ENCODE results near the gene KCNC3. TPM values are rescaled to one million over a fixed set of nuclear protein-coding genes. Genes with fewer than 3 reads are reported as not detected.

KCNC3 gene
- total and polyA plus RNA-seq, 7 experiments from 2014 or later = 1.9 to 11.1 (median 2.4) TPM; not detected in 2

DNA sequence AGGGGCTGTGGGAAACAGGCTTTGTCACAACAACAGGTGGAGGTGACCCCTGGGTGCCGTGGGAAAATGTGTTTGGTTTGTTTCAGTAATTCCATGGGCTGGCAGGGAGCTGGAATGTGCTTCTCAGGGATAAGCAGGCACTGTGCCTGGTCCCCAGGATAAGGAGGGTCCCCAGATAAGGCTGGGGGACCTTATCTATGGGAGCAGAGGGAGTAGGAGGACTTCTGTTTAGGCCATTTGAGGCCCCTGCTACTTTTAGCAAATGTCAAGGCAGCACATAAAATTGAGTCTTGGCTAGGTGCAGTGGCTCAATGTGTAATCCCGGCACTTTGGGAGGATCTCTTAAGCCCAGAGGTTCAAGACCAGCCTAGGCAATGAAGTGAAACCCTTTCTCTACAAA, 59.5 kb downstream of the KCNC3 start:
- H3K4me1 ChIP-seq (ENCODE audit: control insufficient read depth in 2 of 2, insufficient read depth in 2 of 2, low read length in 2 of 2) = no peaks in the 10 kb centered on the region
- H3K27ac ChIP-seq (ENCODE audit: low read depth, low read length) = no peak overlapping the region
- no peaks in the 10 kb centered on the region for H3K36me3 ChIP-seq (ENCODE audit: control insufficient read depth in 2 of 3, insufficient read depth in 3 of 3, low read length in 3 of 3)
- ChIA-PET CTCF (no interaction called here), POLR2A (no interaction called here)
- no peaks in the 10 kb centered on the region for H3K27me3 ChIP-seq (ENCODE audit: control insufficient read depth in 2 of 2, insufficient read depth in 2 of 2, low read length in 2 of 2)
- intact Hi-C loops (cut with micrococcal nuclease) = no loop called here
- ATAC-seq = no peak
- no peaks in the 10 kb centered on the region for H3K9me3 ChIP-seq (ENCODE audit: control insufficient read depth in 2 of 3, low read length in 3 of 3)
- no peak for DNase-seq
- H3K4me3 ChIP-seq (ENCODE audit: low read length) = no peak overlapping the region
- Mint-ChIP-seq H3K4me1 (peaks cover 0 to 7% (median 0%) of the 10 kb centered on the region in 7 donors), H3K27ac (no peak overlapping the region), H3K36me3 (no peaks in the 10 kb centered on the region), H3K4me3 (no peak overlapping the region), H3K9me3 (peaks cover 0 to 8% (median 0%) of the 10 kb centered on the region in 11 donors), H3K27me3 (peaks cover 2 to 30% (median 27%) of the 10 kb centered on the region in 5 donors)

DNA sequence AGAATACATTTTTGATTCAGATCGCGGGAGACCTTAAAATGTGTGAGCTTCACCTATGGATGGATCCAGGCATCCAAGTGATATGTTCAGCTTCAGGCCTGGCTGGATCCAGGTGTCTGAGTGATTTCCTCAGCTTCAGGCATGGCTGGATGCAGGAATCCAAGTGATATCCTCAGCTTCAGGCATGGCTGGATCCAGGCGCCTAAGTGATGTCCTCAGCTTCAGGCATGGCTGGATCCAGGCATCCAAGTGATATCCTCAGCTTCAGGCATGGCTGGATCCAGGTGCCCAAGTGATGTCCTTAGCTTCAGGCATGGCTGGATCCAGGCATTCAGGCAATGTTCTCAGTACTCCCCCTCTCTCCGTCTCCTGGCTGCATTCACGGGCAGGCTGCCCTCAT, 60.7 kb downstream of the KCNC3 start:
- no peak overlapping the region for H3K27ac ChIP-seq (ENCODE audit: low read depth, low read length)
- H3K9me3 Mint-ChIP-seq = peaks cover 0 to 8% (median 0%) of the 10 kb centered on the region in 11 donors
- no peaks in the 10 kb centered on the region for H3K36me3 ChIP-seq (ENCODE audit: control insufficient read depth in 2 of 3, insufficient read depth in 3 of 3, low read length in 3 of 3)
- ATAC-seq (no peak), DNase-seq (no peak)
- H3K27me3 ChIP-seq (ENCODE audit: control insufficient read depth in 2 of 2, insufficient read depth in 2 of 2, low read length in 2 of 2) = no peaks in the 10 kb centered on the region
- no peak overlapping the region for H3K4me3 Mint-ChIP-seq
- intact Hi-C loops (cut with micrococcal nuclease) = no loop called here
- POLR2A ChIA-PET = no interaction called here
- H3K4me1 Mint-ChIP-seq = peaks cover 0 to 7% (median 0%) of the 10 kb centered on the region in 7 donors
- no peak overlapping the region for H3K4me3 ChIP-seq (ENCODE audit: low read length)
- CTCF ChIA-PET = no interaction called here
- H3K9me3 ChIP-seq (ENCODE audit: control insufficient read depth in 2 of 3, low read length in 3 of 3) = no peaks in the 10 kb centered on the region
- no peaks in the 10 kb centered on the region for H3K36me3 Mint-ChIP-seq
- no peaks in the 10 kb centered on the region for H3K4me1 ChIP-seq (ENCODE audit: control insufficient read depth in 2 of 2, insufficient read depth in 2 of 2, low read length in 2 of 2)
- peaks cover 2 to 30% (median 28%) of the 10 kb centered on the region in 5 donors for H3K27me3 Mint-ChIP-seq
- no peak overlapping the region for H3K27ac Mint-ChIP-seq

DNA sequence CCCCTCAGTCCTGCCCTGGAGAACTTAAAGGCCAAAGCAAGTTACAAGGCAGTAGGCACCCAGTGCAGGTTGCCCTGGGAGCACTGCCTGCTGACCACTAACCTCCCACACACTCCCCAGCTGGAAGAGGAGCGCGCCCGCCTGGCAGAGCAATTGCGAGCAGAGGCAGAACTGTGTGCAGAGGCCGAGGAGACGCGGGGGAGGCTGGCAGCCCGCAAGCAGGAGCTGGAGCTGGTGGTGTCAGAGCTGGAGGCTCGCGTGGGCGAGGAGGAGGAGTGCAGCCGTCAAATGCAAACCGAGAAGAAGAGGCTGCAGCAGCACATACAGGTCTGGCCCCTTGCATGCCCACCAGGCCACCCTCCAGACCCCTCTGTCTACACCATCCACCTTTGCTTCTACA, 61.1 kb downstream of the KCNC3 start:
- Histone ChIP-seq H3K9me3 (ENCODE audit: control insufficient read depth in 2 of 3, low read length in 3 of 3) (no peaks in the 10 kb centered on the region), H3K4me1 (ENCODE audit: control insufficient read depth in 2 of 2, insufficient read depth in 2 of 2, low read length in 2 of 2) (no peaks in the 10 kb centered on the region), H3K36me3 (ENCODE audit: control insufficient read depth in 2 of 3, insufficient read depth in 3 of 3, low read length in 3 of 3) (no peaks in the 10 kb centered on the region), H3K4me3 (ENCODE audit: low read length) (no peak overlapping the region), H3K27me3 (ENCODE audit: control insufficient read depth in 2 of 2, insufficient read depth in 2 of 2, low read length in 2 of 2) (no peaks in the 10 kb centered on the region), H3K27ac (ENCODE audit: low read depth, low read length) (no peak overlapping the region)
- ChIA-PET POLR2A (no interaction called here), CTCF (no interaction called here)
- Mint-ChIP-seq H3K27me3 (peaks cover 2 to 30% (median 28%) of the 10 kb centered on the region in 5 donors), H3K4me1 (peaks cover 0 to 7% (median 0%) of the 10 kb centered on the region in 7 donors), H3K9me3 (peaks cover 0 to 8% (median 0%) of the 10 kb centered on the region in 11 donors), H3K27ac (no peak overlapping the region), H3K4me3 (no peak overlapping the region), H3K36me3 (no peaks in the 10 kb centered on the region)
- intact Hi-C loops (cut with micrococcal nuclease) = no loop called here
- no peak for ATAC-seq
- no peak for DNase-seq

- no peaks in the 10 kb centered on the region for H3K36me3 Mint-ChIP-seq
- H3K27ac Mint-ChIP-seq = no peak overlapping the region
- H3K27me3 ChIP-seq (ENCODE audit: control insufficient read depth in 2 of 2, insufficient read depth in 2 of 2, low read length in 2 of 2) = no peaks in the 10 kb centered on the region
- CTCF ChIA-PET = no interaction called here
- intact Hi-C loops (cut with micrococcal nuclease) = no loop called here
- no peaks in the 10 kb centered on the region for H3K9me3 ChIP-seq (ENCODE audit: control insufficient read depth in 2 of 3, low read length in 3 of 3)
- POLR2A ChIA-PET = no interaction called here
- H3K27me3 Mint-ChIP-seq = peaks cover 2 to 33% (median 28%) of the 10 kb centered on the region in 5 donors
- ATAC-seq = no peak
- peaks cover 0 to 6% (median 0%) of the 10 kb centered on the region in 11 donors for H3K9me3 Mint-ChIP-seq
- no peak overlapping the region for H3K27ac ChIP-seq (ENCODE audit: low read depth, low read length)
- H3K4me1 ChIP-seq (ENCODE audit: control insufficient read depth in 2 of 2, insufficient read depth in 2 of 2, low read length in 2 of 2) = no peaks in the 10 kb centered on the region
- no peak overlapping the region for H3K4me3 ChIP-seq (ENCODE audit: low read length)
- peaks cover 0 to 5% (median 0%) of the 10 kb centered on the region in 7 donors for H3K4me1 Mint-ChIP-seq
- no peak overlapping the region for H3K4me3 Mint-ChIP-seq
- DNase-seq = peak in 1 of 9 donors; percentile 32
- no peaks in the 10 kb centered on the region for H3K36me3 ChIP-seq (ENCODE audit: control insufficient read depth in 2 of 3, insufficient read depth in 3 of 3, low read length in 3 of 3)
These were observed 62.3 kb downstream of the KCNC3 start for GRCh38 chr19:50266896-50267295.

DNA sequence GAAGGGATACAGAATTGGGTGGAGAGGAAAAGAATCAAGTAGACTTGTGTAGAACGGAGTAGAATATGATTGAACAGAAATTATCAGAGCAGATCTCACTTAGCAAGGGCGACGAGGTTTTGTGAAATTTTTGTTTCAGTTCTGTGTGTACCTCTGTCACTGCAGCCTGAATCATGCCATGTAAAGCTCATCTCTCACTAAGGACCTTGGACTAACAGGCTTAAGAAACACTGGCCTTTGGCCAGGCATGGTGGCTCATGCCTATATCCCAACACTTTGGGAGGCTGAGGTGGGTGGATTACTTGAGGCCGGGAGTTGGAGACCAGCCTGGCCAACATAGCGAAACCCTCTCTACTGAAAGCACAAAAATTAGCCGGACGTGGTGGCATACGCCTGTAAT, 63.1 kb downstream of the KCNC3 start:
- Mint-ChIP-seq H3K4me1 (peaks cover 0 to 5% (median 0%) of the 10 kb centered on the region in 7 donors), H3K4me3 (no peak overlapping the region), H3K27me3 (peaks cover 2 to 34% (median 25%) of the 10 kb centered on the region in 5 donors), H3K36me3 (no peaks in the 10 kb centered on the region), H3K9me3 (peaks cover 0 to 4% (median 0%) of the 10 kb centered on the region in 11 donors), H3K27ac (no peak overlapping the region)
- Histone ChIP-seq H3K9me3 (ENCODE audit: control insufficient read depth in 2 of 3, low read length in 3 of 3) (no peaks in the 10 kb centered on the region), H3K36me3 (ENCODE audit: control insufficient read depth in 2 of 3, insufficient read depth in 3 of 3, low read length in 3 of 3) (no peaks in the 10 kb centered on the region), H3K4me3 (ENCODE audit: low read length) (no peak overlapping the region), H3K27me3 (ENCODE audit: control insufficient read depth in 2 of 2, insufficient read depth in 2 of 2, low read length in 2 of 2) (no peaks in the 10 kb centered on the region), H3K4me1 (ENCODE audit: control insufficient read depth in 2 of 2, insufficient read depth in 2 of 2, low read length in 2 of 2) (no peaks in the 10 kb centered on the region), H3K27ac (ENCODE audit: low read depth, low read length) (no peak overlapping the region)
- DNase-seq (no peak), ATAC-seq (no peak)
- CTCF ChIA-PET = no interaction called here
- intact Hi-C loops (cut with micrococcal nuclease) = no loop called here
- POLR2A ChIA-PET = no interaction called here

- no peak overlapping the region for H3K4me3 ChIP-seq (ENCODE audit: low read length)
- no peaks in the 10 kb centered on the region for H3K27me3 ChIP-seq (ENCODE audit: control insufficient read depth in 2 of 2, insufficient read depth in 2 of 2, low read length in 2 of 2)
- H3K9me3 ChIP-seq (ENCODE audit: control insufficient read depth in 2 of 3, low read length in 3 of 3) = no peaks in the 10 kb centered on the region
- DNase-seq = no peak
- H3K36me3 ChIP-seq (ENCODE audit: control insufficient read depth in 2 of 3, insufficient read depth in 3 of 3, low read length in 3 of 3) = no peaks in the 10 kb centered on the region
- no peaks in the 10 kb centered on the region for H3K4me1 ChIP-seq (ENCODE audit: control insufficient read depth in 2 of 2, insufficient read depth in 2 of 2, low read length in 2 of 2)
- no peak for ATAC-seq
- no peaks in the 10 kb centered on the region for H3K36me3 Mint-ChIP-seq
- intact Hi-C loops (cut with micrococcal nuclease) = no loop called here
- H3K9me3 Mint-ChIP-seq = peaks cover 0 to 5% (median 0%) of the 10 kb centered on the region in 11 donors
- CTCF ChIA-PET = no interaction called here
- H3K4me3 Mint-ChIP-seq = no peak overlapping the region
- POLR2A ChIA-PET = no interaction called here
- H3K27ac Mint-ChIP-seq = no peak overlapping the region
- peaks cover 0 to 5% (median 0%) of the 10 kb centered on the region in 7 donors for H3K4me1 Mint-ChIP-seq
- peaks cover 2 to 30% (median 25%) of the 10 kb centered on the region in 5 donors for H3K27me3 Mint-ChIP-seq
- H3K27ac ChIP-seq (ENCODE audit: low read depth, low read length) = no peak overlapping the region
These were observed 64.5 kb downstream of the KCNC3 start for GRCh38 chr19:50264483-50265186.

GRCh38 chr19:50263176-50263575, 66.0 kb downstream of the KCNC3 start:
- Histone ChIP-seq H3K4me3 (ENCODE audit: low read length) (no peak overlapping the region), H3K27ac (ENCODE audit: low read depth, low read length) (no peak overlapping the region), H3K27me3 (ENCODE audit: control insufficient read depth in 2 of 2, insufficient read depth in 2 of 2, low read length in 2 of 2) (no peaks in the 10 kb centered on the region), H3K9me3 (ENCODE audit: control insufficient read depth in 2 of 3, low read length in 3 of 3) (no peaks in the 10 kb centered on the region), H3K4me1 (ENCODE audit: control insufficient read depth in 2 of 2, insufficient read depth in 2 of 2, low read length in 2 of 2) (no peaks in the 10 kb centered on the region), H3K36me3 (ENCODE audit: control insufficient read depth in 2 of 3, insufficient read depth in 3 of 3, low read length in 3 of 3) (no peaks in the 10 kb centered on the region)
- Mint-ChIP-seq H3K4me3 (no peak overlapping the region), H3K36me3 (no peaks in the 10 kb centered on the region), H3K27me3 (peaks cover 2 to 24% (median 18%) of the 10 kb centered on the region in 5 donors), H3K27ac (no peak overlapping the region), H3K4me1 (peaks cover 0 to 5% (median 0%) of the 10 kb centered on the region in 7 donors), H3K9me3 (peaks cover 0 to 3% (median 0%) of the 10 kb centered on the region in 11 donors)
- DNase-seq (no peak), ATAC-seq (no peak)
- CTCF ChIA-PET = no interaction called here
- intact Hi-C loops (cut with micrococcal nuclease) = no loop called here
- POLR2A ChIA-PET = no interaction called here
